Lower leg skin (tissue), 3 donors: ENCODE results near the gene DOCK1.

ENCODE experiments used
- CTCF ChIP-seq, 3 donors: fragments of 450-650 bp; IDR thresholded peaks; one replicate each; pipeline ENCODE4 v1.5.1; 2016; ENCODE audit warnings: antibody characterized with exemption in 3 of 3, mild to moderate bottlenecking in 3 of 3, moderate library complexity in 2 of 3
- POLR2A ChIP-seq, 2 donors: fragments of 450-650 bp; IDR thresholded peaks; one replicate each; pipeline ENCODE4 v1.6.1; 2016 to 2017; ENCODE audit warnings: antibody characterized with exemption in 2 of 2, mild to moderate bottlenecking in 1 of 2, moderate library complexity in 1 of 2

- TF ChIP-seq CTCF (IDR thresholded peaks at IDR 0.05) (no peak), POLR2A (IDR thresholded peaks at IDR 0.05) (no peak)
These were observed 377.8 kb downstream of the DOCK1 start for GRCh38 chr10:127283017-127283416.
